Activated naive CD4-positive, alpha-beta T cell treated with anti-CD3 and anti-CD28 coated beads, Interleukin-2, amount 50 U/mL, for 72 hours (primary cell): ENCODE results near the gene HDAC2. TPM values are rescaled to one million over a fixed set of nuclear protein-coding genes. Genes with fewer than 3 reads are reported as not detected.

Experiments used
- ATAC-seq, 2 donors: fragments of 150-1000 bp; cut with Tn5 transposase; 2 replicates each; pipeline ENCODE4 v1.10.0; 2021; ENCODE audit warnings: mild to moderate bottlenecking in 2 of 2, moderate library complexity in 2 of 2
- DNase-seq, 2 donors: peaks; one replicate each; pipeline ENCODE4 v3.0.0; 2021 to 2022; ENCODE audit warnings: low spot score in 2 of 2
- H3K27ac Mint-ChIP-seq, 2 donors: one replicate each; pipeline ENCODE4 v1.8.0; 2022; ENCODE audit warnings: mild to moderate bottlenecking in 2 of 2, mixed read lengths in 2 of 2
- H3K36me3 Mint-ChIP-seq, 2 donors: one replicate each; pipeline ENCODE4 v1.8.0; 2022; ENCODE audit warnings: mixed read lengths in 2 of 2
- H3K9me3 Mint-ChIP-seq, 2 donors: one replicate each; pipeline ENCODE4 v1.8.0; 2022; ENCODE audit warnings: mixed read lengths in 2 of 2
- total RNA-seq, 2 donors: library from RNA; stranded (reverse); gene quantifications; one replicate each; pipeline ENCODE4 v1.2.3, GENCODE V29; 2022

Gene HDAC2
- total RNA-seq, 2 donors from 2014 or later, result 84.6 to 89.7 TPM

DNA sequence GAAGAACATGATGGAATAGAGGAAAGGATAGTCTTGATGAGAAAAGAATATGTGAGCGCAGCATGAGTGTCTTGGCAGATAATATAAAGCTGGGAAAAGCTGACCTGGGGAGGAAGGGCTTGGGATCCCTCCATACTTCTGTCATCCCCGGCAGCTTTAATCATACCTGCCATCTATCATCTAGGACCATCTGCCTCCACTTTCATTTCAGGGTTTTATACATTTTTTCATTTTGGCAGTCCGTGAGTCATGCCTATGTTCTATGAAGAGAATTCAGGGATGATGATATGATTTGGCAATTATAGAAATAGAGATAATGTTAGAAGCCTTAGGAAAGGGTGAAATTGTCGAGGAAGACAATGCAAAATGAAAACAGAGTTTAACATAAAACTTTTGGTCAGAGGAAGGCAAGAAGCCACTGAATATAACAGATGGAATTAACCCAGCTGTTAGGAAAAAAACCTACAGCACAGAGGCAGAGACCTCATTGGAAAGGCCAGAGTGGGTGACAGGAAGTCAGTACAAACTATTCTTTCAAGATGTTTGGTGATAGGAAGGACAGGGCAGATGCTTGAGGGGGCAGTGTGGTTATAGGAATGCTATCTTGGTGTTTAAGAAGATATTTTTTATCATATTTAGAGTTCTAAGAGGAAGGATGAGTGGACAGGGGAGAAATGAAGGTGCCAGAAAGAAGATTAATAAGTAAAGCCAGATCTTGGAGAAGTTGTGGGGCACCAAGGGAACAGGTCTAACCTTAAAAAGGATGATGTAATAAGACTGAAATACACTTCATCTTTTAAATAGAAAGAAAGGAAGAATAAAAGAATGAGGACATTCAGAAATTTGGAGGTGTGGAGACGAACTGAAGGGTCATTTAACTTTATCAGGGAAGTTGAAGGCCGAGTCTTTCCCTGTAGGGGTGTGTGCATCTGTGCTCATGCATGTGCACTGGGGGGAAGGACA lies 76.0 kb downstream of the HDAC2 start:
- ATAC-seq (no peak), DNase-seq (no peak)
- Mint-ChIP-seq H3K36me3 (no peaks in the 10 kb centered on the region), H3K27ac (no peak overlapping the region), H3K9me3 (peaks cover 0 to 5% of the 10 kb centered on the region in 2 donors)

DNA sequence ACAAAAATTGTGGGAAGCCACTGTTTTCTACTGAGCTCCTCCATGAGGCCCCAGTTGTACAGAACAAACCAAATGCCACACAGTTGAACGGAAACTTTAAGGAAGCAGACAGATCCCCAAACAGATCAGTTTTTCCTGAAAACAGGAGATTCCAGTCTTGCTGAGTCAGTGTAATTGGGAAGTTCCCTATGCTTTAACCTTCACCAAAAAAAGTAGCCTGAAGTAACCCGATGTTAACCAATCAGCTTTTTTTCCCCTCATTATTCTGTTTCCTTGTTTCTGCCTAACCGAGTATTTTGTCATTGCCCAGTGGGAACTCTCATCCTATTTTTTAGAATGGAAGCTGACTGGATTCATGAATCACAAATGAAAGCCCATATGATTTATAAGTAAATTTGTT lies 77.1 kb downstream of the HDAC2 start:
- Mint-ChIP-seq H3K9me3 (peaks cover 0 to 5% of the 10 kb centered on the region in 2 donors), H3K36me3 (no peaks in the 10 kb centered on the region), H3K27ac (no peak overlapping the region)
- DNase-seq (no peak), ATAC-seq (no peak)

DNA sequence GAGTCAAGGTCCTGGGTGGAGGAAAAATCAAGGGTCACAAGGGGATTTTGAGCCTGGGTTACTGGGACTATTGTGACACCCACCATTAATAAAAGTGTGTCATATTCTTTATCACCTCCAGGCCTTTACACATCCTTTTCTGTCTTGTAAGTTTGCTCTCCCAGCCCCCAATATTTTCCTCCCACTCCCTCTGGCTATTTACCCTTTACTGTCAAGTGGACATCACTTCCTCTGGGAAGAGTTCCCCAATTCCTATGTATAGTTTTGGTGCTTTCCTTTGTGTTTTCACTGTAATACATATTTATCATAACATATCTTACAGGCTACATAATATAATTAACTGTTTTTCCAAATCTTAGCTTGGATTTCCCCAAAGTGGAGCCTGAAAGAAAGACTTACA lies 77.5 kb downstream of the HDAC2 start:
- DNase-seq (no peak), ATAC-seq (no peak)
- no peak overlapping the region for H3K27ac Mint-ChIP-seq
- no peaks in the 10 kb centered on the region for H3K36me3 Mint-ChIP-seq
- peaks cover 0 to 5% of the 10 kb centered on the region in 2 donors for H3K9me3 Mint-ChIP-seq

DNA sequence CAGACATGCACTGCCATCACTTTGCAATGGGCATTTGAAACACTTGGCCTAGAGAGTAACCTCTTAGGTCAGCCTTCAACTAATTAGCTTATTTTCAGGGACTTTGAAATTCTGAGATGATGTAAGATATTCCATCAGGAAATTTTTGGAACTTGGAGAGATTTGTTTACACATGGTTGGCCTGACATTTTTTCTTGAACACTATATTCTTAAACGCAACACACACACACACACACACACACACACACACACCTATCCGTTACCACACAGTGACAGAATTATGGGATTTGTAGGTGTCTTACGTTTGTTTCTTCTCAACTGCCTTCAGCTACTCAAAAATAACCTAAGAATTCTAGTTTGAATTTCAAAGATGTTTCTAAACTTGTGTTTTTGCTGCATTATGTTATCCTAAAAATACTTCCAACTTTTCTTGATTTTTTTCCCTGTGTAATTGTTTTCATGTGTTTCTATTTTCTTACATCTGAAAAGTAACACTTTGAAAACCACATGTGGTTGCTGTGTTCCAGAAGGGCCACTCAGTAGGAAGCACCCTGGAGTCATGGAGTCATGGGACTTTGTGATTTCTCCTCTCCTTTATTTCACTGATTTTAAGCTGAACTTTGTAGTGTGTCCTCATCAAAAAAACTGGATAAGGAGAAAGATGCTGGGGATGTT lies 81.9 kb downstream of the HDAC2 start:
- ATAC-seq, result no peak

DNA sequence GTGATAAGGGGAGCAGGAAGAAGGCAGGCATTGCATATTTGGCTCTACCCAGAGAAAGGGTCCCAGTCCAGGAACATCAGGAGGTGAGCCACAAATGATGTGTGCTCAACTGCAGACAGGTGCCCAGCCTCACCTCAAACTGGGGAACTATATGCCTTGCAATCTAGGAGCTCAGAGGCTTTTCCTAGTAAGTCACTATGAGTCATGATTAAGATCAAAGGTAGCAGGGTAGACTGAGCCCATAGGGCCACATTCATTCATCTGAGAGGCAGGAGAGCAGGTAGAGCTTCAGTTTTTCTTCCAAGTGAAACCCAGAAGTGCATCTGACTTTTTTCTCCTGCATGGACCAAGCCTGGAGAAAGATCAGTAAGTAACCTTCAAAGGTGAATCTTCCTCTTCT lies 82.5 kb downstream of the HDAC2 start:
- H3K36me3 Mint-ChIP-seq, result no peaks in the 10 kb centered on the region
- peak in 1 of 2 donors; percentile 50 for ATAC-seq

More for the DNA sequence above, 81.9 kb downstream of the HDAC2 start:
- DNase-seq, result no peak
- no peak overlapping the region for H3K27ac Mint-ChIP-seq
- H3K36me3 Mint-ChIP-seq, result no peaks in the 10 kb centered on the region
- peaks cover 0 to 5% of the 10 kb centered on the region in 2 donors for H3K9me3 Mint-ChIP-seq

DNA sequence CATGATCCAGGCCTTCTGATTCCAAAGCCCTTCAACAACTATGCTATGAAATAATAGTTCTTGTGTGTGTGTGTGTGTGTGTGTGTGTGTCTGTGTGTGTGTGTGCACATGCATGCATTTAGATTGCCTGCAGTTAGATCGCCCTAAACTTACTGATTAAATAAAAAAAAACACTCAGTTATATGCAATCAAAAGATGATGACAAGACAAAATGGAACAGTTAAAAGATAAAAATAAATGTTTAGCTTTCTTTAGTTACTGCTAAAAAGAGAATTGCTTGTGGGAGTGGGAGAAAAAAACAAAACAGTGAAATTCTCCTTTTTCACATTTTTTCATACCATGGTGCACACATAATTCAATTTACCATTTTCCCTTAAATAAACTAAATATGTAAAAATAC lies 84.4 kb downstream of the HDAC2 start:
- Mint-ChIP-seq H3K36me3 (no peaks in the 10 kb centered on the region), H3K9me3 (no peaks in the 10 kb centered on the region)
- no peak for DNase-seq

More for the DNA sequence above, 82.5 kb downstream of the HDAC2 start:
- no peak for DNase-seq
- Mint-ChIP-seq H3K9me3 (peaks cover 0 to 5% of the 10 kb centered on the region in 2 donors), H3K27ac (no peak overlapping the region)

DNA sequence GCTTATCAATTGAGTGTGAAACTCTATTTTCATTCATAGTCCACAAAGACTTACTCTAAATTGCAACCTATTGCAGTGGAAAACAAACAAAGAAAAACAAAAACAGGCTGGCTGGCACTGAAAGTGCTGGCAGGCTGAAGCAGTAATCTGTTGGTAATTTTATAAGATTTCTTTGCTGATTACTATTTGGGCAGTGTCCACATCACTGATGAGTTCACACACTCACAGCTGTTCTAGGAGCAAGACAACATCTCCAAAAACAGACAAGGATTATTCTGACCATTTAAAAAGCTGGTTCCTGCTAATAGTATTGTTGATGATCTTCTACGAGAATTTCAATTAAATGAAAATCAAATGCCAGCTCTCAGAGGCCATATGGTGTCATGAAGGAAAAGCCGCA lies 86.9 kb downstream of the HDAC2 start:
- Mint-ChIP-seq H3K27ac (no peak overlapping the region), H3K9me3 (no peaks in the 10 kb centered on the region), H3K36me3 (no peaks in the 10 kb centered on the region)
- ATAC-seq (no peak), DNase-seq (no peak)

More for the DNA sequence above, 84.4 kb downstream of the HDAC2 start:
- ATAC-seq, result no peak
- H3K27ac Mint-ChIP-seq, result no peak overlapping the region

Other genes starting within 250 kb of the HDAC2 start
- under 1 TPM; 0.05 to 0.21 TPM for gene MARCKS, start 113.8 kb downstream of the HDAC2 start, total RNA-seq